GM19397 (cell line): ENCODE data around the gene ZNF688.
"Not testable (repeated sequence)": the region's sequence is repeated elsewhere in the genome, so short reads cannot be mapped to it uniquely, and the experiment has no call there.

ENCODE experiments used
- ATAC-seq: cut with Tn5 transposase; IDR thresholded peaks from one replicate; pipeline ENCODE4 v1.9.1; 2021; ENCODE audit warnings: mild to moderate bottlenecking, moderate library complexity; ENCODE audit not compliant: unreplicated experiment

Gene ZNF688

DNA sequence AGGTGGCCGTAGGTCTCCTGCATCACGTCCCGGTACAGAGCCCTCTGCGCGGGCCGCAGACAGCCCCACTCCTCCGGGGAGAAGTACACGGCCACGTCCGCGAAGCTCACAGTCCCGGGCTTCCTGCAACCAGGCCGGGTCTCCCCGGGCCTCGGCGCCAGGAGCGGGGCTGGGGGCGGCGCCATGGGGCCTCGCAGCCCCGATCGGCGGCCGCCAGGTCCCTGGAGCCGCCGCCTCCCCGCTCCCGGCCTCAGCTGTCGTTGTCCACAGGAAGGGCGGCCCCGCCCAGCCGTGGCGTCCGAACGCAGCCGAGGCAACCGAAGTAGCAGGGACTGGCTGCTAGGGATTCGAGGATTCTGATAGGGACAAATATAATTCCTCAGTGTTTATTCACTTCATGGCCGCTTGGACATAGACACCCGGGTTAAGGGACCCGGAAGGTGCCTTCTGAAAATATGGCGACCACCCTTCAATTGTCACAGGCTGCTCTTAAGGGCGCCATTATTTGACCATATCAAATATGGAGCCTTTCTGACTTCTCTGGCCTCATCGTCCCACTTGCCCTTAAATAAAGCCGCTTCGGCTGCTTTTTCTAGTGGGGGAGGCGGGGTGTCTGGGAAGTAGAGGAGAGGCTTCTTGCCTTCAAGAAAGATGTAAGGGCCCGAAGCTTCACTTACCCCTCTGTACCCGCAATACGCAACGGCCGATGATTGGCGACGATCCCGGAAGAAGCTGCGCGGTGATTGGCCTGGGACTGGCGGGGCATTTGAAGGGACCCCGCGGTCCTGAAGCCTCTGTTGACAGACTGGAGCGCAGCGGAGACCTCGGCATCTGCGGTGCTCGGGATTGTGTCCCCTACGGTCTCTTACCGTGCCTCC lies at the start of gene ZNF688:
Gene ZNF688, minus strand, starts transcription at position 270 of the 878 bp plus-strand sequence. Its CDS starts 85 bp downstream, at position 185.
- peak; percentile 67 for ATAC-seq

DNA sequence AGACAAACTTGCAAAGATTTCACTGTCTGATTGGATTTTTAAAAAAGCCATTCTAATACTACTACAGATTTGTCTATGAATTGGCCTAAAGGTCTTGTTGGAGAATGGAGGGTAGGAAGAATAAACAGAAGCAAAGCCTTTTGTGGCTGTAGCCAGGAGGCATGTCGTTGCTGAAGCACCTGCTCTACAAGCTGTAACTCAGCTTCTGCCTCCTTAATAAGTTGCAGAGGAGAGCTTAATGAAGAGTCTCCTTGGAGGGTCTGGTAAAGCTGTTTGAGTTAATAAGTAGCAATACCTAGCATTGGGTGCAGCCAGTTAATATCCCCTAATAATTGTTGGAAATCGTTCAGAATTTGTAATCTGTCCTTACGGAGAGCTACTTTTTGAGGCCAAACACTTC lies 48.7 kb upstream of the ZNF688 start:
- no peak for ATAC-seq

DNA sequence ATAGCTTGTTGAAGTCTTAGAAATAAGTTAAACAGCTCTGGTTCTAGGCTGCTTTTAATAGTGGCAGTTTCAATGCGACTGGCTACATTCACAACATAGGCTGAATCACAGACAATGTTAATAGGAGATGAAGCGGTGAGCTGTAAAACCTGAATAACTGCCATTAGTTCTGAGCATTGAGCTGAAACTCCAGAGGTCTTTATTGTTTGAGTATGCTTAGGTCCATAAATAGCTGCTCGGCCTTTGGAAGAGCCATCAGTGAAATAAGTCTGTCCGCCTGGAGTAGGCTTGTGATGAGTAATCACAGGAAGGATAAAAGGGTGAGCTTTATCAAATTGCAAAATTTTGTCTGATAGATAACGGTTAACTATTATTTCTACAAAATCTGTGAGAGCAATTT lies 48.1 kb upstream of the ZNF688 start:
- ATAC-seq, result no peak

DNA sequence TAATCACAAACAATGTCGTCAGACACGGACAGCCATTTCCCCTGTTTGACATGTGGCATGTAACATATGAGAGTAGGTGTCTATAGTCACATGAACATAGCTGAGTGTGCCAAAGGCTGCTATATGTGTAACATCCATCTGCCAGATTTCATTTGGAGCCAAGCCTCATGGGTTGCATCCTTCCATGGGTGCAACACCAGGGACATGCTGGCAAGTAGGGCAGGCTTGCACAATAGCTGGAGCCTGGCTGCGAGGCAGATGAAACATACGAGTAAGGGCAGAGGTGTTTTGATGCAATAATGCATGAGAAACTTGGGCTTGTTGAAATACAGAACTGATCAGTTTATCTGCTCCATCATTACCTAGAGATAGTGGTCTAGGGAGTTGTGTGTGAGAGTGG lies 47.7 kb upstream of the ZNF688 start:
- no peak for ATAC-seq

DNA sequence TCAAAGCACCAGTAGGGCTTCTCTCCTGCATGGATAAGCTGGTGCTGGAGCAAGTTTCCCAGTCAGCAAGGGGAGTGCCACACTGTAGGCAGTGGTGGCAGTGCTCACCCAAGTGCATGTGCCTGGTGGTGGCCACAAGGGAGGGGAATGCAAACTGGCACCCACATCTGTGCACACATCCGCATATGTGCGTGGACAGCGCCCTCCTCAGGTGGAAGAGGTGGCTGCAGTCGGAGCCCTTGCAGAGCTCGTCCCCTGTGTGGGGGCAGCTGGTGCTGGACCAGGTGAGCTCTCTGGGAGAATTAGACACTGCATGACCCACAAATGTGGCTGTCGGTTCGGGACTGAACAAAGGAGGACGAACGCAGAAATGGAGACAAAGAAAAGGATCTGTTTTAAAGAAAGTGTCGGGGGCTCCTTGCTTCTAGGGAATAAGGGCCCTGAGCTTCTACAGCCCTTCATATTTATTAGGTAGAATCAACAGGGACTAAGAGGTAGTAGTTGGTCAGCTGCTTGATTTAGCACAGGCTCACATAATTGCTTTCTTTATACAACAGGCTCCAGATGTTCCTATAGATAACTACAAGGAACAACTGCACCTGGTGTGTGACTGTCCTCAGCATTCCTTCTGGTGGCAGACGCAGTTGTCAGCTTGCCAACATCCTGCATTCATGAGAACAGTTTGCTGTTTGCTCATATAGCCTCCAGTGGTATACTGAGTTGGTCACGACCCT lies 44.0 kb upstream of the ZNF688 start:
- ATAC-seq, result no peak

DNA sequence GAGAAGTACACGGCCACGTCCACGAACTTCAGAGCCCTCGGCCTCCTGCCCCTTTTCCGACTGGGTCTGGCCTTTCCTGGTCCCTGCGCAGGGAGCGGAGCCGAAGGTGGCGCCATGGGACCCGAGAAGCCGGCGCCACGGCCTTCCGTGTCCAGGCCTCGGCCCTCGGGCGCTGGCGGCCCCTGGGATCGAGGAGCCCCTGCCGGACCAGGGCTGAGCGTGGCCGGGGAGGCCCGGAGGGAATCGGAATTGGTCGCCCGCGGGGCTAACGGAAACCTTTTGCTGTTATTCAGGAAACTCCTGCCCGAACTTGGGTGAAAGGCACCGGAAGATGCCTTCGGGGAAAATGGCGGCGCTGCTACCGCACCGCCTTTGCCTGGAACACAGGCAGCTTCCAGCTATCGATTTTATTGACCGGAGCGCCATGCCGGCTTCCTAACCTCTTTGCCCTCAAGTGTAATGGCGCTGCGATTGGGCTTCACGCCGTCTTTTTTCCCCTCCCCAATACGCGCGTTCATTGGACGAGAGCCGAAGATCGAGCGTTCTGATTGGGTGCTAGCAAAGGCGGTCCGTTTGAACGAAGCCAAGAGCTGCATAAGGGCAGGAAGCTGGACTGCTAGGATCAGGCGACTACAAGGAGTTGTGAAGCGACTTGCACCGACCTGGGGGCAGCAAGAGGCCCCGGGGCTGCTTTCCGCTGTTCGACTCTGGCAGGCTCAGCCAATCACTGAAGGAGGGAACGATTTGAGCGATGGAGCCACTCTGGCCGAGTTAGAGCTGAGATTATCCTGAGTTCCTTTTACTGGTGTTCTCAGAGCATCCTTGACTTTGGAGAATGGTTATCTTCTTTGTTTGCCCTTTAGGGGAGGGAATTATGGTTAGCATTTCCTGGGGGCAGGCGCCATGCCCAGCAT lies 38.7 kb upstream of the ZNF688 start, which contains the start of gene ZNF689:
Gene ZNF689, minus strand, starts transcription at position 464 of the 914 bp plus-strand sequence. Its CDS starts 348 bp downstream, at position 116.
- peak; percentile 88 for ATAC-seq

DNA sequence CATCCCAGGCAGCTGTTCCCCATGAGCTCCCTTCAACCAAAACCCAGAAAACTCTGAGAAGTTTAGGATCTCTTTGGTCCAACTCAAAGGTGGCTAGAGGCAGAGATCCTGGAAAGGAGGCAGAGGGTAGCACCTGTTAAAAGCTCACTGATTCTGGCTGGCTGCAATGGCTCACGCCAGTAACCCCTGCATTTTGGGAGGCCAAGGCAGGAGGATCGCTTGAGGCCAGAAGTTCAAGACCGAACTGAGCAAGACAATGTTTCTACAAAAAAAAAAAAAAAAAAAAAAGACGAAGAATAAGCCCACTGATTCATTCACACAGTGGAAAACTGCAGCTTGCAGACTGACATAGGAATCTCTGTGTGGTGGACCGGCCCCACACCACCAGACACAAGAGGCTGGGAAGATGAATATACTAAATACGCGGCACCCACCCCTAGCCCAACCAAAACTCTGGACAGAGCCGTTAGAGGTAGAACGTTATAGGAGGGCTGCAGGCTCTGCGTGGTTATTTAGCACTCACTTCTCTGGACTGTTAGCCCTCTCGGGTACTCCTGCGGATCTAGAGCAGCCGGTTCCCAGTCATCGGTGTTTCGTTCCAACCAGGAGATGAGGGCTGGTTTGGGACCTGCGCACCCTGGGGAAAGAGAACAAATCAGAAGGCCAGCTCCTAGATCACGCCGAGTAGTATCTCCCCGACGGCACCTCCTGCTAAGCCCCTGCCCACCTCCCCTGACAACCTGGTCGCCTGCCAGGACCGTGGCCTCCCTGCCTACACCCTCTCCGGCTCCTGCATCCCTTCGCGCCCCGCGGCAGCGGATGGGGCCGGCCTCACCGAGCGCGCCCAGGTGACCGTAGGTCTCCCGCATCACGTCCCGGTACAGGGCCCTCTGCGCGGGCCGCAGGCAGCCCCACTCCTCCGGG lies 37.8 kb upstream of the ZNF688 start:
- peak; percentile 27 for ATAC-seq

DNA sequence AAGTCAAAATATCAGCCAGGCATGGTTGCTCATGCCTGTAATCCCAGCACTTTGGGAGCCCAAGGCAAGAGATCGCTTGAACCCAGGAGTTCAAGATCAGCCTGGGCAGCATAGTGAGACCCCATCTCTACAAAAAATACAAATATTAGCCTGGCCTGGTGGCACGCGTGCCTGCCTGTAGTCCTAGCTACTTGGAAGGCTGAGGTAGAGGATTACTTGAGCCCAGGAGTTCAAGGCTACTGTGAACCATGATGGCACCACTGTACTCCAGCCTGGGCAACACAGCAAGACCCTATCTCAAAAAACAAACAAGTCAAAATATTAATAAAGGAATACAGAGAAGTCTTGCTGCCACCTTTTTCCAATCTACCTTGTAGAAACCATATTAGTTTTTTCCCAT lies 34.5 kb upstream of the ZNF688 start:
- no peak for ATAC-seq

DNA sequence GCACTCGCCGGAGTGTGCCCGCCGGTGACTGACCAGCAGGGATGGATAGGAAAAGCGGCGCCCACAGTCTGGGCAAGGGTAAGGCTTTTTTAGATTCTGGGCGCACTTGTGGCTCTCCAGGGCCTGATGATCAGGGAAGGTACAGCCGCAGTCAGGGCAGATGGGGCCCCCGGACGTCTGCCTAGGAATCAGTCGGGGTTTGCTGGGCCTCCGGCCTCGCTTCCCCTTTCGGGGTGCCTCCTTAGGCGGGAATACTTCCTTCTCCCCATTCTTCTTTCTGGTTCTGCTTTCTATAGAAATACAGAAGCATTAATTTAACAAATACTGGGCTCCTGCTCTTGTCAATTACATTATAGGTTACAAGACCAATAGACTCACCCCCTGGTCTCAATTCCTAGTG lies 33.6 kb upstream of the ZNF688 start:
- ATAC-seq, result no peak

DNA sequence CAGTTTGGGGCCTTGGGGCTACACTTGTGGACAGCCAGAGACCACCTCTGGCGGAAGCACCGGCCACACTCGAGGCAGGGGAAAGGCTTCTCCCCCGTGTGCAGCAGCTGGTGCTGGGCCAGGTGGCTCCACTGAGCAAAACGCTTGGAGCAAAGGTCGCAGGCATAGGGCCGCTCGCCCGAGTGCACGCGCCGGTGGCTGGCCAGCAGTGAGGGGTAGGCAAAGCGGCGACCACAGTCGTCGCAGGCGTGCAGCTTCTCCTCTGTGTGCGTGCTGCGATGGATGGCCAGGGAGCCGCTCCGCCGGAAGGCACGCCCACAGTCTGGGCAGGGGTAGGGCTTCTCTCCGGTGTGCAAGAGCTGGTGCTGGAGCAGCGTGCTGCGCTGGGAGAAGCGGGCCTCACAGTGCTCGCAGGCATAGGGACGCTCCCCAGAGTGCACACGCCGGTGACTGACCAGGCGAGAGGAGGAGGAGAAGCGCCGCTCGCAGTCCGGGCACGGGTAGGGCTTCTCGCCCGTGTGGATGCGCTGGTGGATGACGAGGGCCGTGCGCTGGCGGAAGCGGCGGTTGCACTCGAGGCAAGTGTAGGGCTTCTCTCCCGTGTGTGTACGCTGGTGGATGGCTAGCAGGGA lies 32.9 kb upstream of the ZNF688 start:
- no peak for ATAC-seq

DNA sequence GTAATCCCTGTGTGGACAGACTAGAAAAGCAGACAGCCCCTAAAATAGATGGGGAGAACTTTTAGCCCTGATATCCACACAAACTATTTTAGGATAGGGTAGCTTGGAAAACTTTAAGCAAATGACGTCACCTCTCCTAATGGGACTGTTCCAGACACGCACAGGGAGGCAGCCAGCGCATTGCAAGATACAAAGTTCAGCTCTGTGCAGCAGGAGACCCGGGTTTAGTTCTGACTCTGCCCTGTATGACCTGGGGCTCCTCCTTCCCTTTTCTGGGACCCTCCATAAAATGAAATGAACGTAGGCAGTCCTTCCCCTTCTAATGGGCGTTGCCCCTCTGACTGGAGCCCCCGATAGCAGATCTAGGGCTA lies 32.4 kb upstream of the ZNF688 start:
- no peak for ATAC-seq

DNA sequence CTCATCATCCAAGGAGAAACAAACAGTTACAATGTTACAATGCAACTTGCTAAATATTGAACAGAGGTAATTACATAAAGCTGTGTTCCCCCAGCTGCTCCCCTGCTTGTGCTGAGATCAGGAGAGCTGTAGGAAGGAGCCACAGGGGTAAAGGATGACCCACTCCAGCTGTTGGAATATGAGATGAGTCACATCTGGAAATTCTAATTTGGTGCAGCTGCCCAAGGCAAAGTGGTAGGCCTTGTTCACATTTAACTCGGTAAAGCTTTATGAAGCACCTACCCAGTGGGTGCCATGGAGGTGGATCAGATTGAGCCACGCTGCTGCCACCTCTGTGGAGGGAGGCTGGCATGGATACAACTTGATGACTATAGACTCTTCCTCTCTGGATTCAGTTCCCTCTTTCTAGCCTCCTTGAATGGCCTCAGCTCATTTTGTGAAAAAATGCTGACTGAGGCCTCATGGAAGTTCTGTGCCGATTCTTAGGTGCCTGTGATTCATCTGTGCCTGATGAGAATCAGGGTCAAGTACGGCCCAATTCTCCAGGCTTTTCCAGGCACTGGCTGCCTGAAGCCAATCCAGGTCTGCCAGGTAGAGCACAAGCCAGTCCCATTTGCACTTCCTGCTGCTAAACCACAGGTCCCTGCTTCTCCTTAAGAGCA lies 31.2 kb upstream of the ZNF688 start:
- no peak for ATAC-seq

DNA sequence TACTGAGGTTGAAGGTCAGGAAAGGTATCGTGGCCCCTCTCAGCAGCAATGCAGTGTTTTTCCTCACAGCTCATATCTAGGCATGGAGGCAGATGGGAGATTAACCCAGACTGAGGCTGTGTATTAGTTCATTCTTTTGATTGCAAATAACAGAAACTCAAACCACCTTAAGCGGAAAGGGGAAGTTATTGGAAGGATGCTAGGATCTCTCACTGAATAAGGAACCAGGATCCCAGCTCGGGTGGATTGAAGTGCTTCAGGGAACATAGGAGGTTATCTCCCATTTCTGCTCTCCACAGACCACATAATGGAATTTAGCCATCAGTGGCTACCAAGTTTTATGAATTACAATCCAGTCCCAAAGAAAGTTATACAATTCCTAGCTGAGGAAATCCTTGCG lies 30.5 kb upstream of the ZNF688 start:
- ATAC-seq, result no peak

DNA sequence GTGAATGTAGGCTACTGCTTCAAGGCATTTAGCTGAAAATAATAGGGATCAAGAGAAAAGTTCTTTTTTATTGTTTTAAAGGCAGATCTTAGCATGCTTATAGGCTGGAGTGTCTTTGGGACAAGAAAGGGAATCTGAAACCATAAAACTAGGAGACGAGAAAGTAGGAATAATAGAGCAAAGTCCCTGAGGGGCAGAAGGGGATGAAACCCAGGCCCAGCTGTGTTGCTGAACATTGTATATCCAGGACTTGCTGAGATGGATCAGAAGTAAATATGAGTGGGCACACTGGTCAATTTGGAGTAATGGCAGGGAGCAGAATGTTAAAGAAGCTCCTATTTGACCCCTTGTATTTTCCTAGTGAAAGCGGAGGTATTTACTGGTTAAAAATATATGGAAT lies 29.4 kb upstream of the ZNF688 start:
- ATAC-seq, result no peak

DNA sequence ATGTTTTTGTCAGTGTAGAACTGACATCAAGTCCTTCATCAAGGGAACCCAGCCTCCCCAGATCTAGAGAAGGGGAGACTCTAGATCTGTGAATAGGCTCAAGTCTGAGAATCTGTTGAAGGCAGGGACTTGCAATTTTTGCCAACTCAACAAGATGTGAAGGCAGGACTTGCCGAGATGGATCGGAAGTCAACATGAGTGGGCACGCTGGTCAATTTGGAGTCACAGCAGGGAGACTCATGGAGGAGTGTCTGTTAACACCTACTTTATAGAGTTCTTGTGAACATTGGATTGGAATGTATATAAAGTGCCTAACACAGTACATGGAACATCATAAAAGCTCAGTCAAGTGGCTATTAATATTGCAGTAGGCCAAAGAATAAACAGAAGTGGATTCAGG lies 28.7 kb upstream of the ZNF688 start:
- ATAC-seq, result no peak

DNA sequence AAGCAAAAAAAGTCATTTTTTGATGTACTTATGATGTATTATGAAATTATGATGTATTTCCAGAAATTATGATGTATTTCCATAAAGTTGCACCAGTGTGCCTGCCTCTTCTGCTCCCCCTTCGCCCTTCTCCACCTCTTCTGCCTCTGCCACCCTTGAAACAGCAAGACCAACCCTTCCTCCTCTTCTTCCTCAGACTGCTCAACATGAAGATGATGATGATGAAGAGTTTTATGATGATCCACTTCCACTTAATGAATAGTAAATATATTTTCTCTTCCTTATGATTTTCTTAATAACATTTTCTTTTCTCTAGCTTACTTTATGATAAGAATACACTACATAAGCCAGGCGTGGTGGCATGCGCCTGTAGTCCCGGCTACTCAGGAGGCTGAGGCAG lies 21.4 kb upstream of the ZNF688 start:
- ATAC-seq, result no peak

DNA sequence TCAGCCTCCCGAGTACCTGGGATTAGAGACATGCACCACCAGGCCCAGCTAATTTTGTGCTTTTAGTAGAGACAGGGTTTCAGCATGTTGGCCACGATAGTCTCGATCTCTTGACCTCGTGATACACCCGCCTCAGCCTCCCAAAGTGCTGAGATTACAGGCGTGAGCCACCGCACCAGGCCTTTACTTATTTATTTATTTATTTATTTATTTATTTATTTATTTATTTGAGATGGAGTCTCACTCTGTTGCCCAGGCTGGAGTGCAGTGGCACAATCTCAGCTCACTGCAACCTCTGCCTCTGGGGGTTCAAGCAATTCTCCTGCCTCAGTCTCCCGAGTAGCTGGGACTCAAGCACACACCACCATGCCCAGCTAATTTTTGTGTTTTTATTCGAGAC lies 19.4 kb upstream of the ZNF688 start:
- not testable (repeated sequence) for ATAC-seq

DNA sequence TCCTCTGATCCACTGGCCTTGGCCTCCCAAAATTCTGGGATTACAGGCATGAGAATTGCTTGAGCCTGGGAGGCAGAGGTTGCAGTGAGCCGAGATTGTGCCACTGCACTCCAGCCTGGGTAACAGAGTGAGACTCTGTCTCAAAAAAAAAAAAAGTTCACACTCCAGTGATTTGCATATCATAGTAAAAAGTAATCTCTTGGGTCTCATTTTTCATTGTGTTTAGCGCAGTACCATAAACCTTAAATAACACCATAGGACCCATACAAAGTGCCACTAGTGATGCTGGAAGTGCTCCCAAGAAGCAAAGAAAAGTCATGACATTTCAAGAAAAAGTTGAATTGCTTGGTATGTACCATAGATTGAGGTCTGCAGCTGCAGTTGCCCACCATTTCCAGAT lies 18.1 kb upstream of the ZNF688 start:
- ATAC-seq, result not testable (repeated sequence)

DNA sequence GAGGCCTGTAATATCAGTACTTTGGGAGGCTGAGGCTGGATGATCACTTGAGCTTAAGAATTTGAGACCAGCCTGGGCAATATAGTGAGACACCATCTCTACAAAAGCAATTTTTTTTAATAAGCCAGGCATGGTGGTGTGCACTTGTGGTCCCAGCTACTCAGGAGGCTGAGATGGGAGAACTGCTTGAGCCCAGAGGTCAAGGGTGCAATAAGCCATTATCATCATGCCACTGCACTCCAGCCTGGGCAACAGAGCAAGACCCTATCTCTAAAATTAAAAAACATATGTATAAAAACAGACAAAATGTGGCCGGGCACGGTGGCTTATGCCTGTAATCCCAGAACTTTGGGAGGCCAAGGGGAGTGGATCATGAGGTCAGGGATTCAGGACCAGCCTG lies 17.1 kb upstream of the ZNF688 start:
- ATAC-seq, result no peak
